ES-I3 (cell line): Measurements from ENCODE around the gene B3GALT5.
A peak's percentile ranks its signal among the peaks of the same experiment; 100 is the strongest.
"Not testable (repeated sequence)": the region's sequence is repeated elsewhere in the genome, so short reads cannot be mapped to it uniquely, and the experiment has no call there.

ENCODE experiments used
- H3K36me3 ChIP-seq: 2 replicates; pipeline ENCODE4 v1.6.1; 2013; ENCODE audit warnings: mild to moderate bottlenecking, low read length, control low read depth, moderate library complexity; ENCODE audit not compliant: insufficient read depth
- H3K4me1 ChIP-seq: 2 replicates; pipeline ENCODE4 v1.6.1; 2013; ENCODE audit warnings: mild to moderate bottlenecking, control low read depth, low read length; ENCODE audit not compliant: insufficient read depth
- H3K9ac ChIP-seq: 2 replicates; pipeline ENCODE4 v1.6.1; 2013; ENCODE audit warnings: low read depth, mild to moderate bottlenecking, low read length, moderate library complexity
- H3K9me3 ChIP-seq: 2 replicates; pipeline ENCODE4 v1.6.1; 2013; ENCODE audit warnings: mild to moderate bottlenecking, low read length, moderate library complexity; ENCODE audit not compliant: control insufficient read depth, insufficient read depth

The B3GALT5 gene, protein sequence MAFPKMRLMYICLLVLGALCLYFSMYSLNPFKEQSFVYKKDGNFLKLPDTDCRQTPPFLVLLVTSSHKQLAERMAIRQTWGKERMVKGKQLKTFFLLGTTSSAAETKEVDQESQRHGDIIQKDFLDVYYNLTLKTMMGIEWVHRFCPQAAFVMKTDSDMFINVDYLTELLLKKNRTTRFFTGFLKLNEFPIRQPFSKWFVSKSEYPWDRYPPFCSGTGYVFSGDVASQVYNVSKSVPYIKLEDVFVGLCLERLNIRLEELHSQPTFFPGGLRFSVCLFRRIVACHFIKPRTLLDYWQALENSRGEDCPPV

DNA sequence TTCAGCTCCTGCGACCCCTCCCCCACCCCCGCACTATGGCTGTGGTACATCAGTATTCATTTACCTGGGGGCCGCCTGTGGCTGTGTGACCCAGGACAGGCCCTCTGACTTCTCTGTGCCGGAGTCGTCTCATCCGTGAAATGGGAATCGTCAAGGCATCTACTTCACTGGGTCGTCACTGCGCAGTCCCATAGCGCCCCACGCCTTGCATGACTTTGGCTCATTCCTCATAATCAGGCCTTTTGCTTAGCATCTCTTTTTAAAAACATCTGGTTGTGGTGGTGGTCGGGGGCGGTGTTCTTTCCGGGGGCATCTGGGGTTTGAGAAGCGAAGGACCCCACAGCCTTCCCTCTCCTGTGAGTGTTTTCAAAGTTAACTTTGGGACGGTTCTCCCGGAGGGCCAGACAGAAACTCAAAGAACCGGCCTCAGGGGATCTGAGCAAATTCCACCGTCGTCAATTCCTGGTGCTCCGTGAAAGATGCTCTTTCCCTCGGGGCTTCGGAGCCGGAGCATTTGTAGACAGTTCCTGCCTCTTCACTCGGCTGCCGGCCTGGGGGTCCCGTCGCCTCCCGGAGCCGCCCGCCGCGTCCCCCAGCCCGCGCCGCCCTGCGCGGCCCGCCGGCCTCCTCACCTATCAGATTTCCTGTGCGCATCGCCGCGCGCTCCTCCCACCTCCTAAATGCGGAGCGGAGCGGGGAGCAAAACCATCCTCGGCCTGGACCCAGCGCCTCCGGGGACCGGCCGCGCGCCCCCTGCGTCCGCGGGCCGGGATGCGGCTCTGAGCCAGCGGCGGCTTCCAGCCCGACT is at the start of gene B3GALT5:
Gene B3GALT5, plus strand, starts transcription at position 708 of the 808 bp plus-strand sequence. CDS start 47,620 bp downstream, outside the sequence.
- H3K36me3 ChIP-seq = 0 out of 2 replicates have a peak, but pooled peaks cover 15% of the 10 kb centered on the region
- H3K4me1 ChIP-seq = peaks cover 14% of the 10 kb centered on the region
- peaks cover 7% of the 10 kb centered on the region; the same call in 1 of the 2 replicates for H3K9me3 ChIP-seq
- peak within 1 kb of the TSS; percentile 72 for H3K9ac ChIP-seq

DNA sequence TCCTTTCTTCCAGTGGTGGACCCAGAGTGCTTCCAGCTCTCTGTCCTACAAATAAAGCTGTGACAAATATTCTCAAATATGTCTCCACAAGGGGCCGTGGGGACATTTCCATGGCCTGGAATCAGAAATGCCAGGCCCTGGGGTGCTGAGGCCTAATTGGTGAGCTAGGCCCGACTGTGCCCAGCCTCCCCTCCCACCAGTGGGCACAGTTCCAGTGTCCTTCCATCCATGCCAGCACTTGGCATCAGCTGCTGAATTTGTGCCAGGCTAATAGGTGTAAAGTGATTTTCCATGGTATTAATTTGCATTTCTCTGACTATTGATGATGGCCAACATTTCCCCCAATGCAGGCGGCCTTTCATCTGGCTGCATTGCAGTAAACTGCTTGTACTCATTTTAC is 48.5 kb upstream of the B3GALT5 start:
- Histone ChIP-seq H3K9me3 (no peaks in the 10 kb centered on the region), H3K9ac (no peak overlapping the region), H3K4me1 (peaks cover 11% of the 10 kb centered on the region), H3K36me3 (no peaks in the 10 kb centered on the region)

DNA sequence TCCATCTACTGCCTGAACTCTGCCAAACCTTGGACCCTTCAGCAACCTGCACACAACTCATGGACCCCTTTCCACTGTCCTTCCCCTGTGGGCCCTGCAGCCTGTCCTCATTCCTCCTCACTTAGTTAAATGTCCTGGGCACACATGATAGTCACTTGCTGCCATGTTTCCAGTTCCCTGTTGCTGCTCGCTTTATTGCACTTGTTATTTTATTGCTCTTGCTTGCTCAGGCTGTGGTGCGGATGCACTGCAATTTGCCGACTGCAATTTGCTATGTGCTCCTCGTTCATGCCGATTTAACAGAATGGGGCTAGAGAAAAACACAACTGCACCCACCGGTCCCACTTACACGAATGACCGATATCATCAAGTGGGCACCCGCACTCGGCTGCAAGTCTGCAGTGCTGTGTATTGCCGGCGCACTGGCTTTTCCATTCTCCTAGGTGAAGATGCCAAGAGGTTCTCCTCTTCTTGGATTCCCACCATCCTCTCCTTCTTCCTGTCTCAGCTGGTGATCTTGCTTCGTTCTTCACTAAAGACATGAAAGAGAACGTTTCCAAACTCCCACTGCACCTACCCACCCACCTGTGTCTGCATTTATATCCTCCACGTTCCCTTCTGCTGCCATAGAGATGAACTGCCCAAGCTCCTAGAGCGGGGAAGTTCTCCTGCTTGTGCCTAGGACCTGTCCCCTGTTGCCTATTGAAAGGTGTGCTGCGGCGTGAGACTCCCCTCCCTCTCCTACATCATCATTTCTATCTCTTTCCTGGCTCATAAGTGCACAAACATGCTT is 45.4 kb upstream of the B3GALT5 start:
- H3K4me1 ChIP-seq = peaks cover 14% of the 10 kb centered on the region
- no peaks in the 10 kb centered on the region for H3K36me3 ChIP-seq

DNA sequence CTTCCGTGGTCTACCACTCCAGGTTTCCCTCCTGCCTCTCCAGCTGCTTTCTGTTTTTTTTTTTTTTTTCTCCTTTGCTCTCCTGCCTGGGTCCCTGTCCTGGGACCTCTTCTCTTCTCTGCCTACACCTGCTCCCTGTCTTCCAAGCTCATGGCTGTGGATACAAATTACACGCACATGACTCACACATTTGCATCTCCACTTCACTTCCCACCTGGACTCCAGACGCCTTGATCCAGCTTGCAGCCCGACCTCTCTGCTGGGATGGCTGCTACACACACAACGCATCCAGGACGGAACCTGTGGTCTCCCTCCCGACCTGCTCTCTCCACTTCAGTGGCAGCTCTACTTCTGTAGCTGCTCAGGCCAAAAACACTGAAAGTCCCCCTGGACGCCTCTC is 44.4 kb upstream of the B3GALT5 start:
- H3K36me3 ChIP-seq = no peaks in the 10 kb centered on the region
- peaks cover 14% of the 10 kb centered on the region for H3K4me1 ChIP-seq
- H3K9me3 ChIP-seq = no peaks in the 10 kb centered on the region; the same call in 1 of the 2 replicates
- H3K9ac ChIP-seq = no peak overlapping the region

More for the DNA sequence above, 45.4 kb upstream of the B3GALT5 start:
- no peak overlapping the region for H3K9ac ChIP-seq
- H3K9me3 ChIP-seq = no peaks in the 10 kb centered on the region

DNA sequence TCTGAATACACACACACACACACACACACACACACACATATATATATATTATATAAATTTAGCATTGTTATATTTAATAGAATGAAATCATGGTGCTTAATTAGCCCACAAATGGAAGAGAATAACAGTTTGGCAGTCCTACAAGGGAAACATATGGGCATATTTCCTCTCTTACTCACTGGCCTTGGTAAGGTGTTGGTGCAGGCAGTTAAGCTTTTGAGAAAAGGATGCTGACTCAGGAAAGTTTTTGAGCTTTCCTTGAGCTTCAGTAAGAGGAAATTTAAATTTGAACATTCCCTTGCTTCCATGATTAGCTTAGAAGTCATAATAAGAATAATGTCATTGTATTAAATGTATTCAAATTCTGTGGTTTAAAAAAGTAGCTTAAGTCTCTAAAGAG is 37.0 kb upstream of the B3GALT5 start:
- Histone ChIP-seq H3K36me3 (no peaks in the 10 kb centered on the region; the same call in 1 of the 2 replicates), H3K4me1 (peaks cover 12% of the 10 kb centered on the region; the same call in 1 of the 2 replicates), H3K9me3 (no peaks in the 10 kb centered on the region; the same call in 1 of the 2 replicates), H3K9ac (no peak overlapping the region)

DNA sequence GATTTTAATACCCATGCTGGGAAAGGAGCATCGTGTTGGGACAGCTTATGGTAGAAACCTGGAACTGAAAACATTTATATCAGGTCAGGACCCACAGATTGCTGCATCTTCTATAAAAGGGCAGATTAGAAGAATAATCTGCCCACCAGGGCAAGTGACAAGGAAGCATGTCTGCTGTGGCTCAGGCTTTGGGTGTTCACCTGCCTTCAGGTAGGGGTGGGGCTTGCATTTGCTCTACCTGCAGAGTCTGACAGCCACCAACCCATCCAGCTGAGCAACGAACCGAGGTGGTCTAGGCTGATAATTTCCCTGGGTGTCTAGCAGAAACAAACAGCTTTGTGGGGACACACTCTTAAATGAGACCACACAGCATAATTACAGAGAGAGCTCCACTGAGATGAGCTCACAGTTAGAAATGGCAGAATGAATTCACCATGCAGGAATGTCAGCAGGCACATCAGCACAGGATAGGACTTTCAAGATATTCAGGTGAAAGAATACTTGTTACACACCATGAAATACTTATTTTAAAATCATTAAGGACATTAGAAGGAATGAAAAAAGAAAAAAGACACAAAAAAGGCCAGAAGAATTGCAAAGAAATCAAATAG is 36.1 kb upstream of the B3GALT5 start:
- Histone ChIP-seq H3K4me1 (peaks cover 12% of the 10 kb centered on the region; the same call in 1 of the 2 replicates), H3K36me3 (no peaks in the 10 kb centered on the region; the same call in 1 of the 2 replicates), H3K9ac (no peak overlapping the region), H3K9me3 (no peaks in the 10 kb centered on the region; the same call in 1 of the 2 replicates)

DNA sequence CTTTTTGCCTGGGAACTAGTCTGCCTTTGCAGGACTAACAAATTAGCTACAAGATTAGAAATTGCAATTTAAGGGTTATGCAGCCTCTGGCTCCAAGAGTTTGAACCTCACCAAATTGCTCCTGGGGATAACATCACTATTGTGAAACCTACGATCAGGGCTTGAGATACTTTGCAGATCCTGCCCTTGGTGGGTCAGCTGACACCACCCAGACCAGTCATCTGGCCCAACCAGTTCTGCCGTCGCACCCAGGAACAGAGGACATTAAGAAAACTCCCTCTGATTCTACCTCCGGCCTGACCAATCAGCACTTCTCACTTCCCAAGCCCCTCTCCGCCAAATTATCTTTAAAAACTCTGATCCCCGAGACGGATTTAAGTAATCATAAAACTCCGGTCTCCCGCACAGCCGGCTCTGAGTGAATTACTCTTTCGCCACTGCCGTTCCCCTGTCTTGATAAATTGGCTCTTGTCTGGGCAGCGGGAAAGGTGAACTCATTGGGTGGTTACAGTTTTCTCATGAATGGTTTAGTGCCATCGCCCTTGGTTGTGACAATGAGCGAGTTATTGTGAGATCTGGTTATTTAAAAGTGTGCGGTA is 32.9 kb upstream of the B3GALT5 start:
- H3K36me3 ChIP-seq = no peaks in the 10 kb centered on the region; the same call in 1 of the 2 replicates
- no peaks in the 10 kb centered on the region for H3K9me3 ChIP-seq
- H3K4me1 ChIP-seq = peaks cover 12% of the 10 kb centered on the region; the same call in 1 of the 2 replicates
- no peak overlapping the region for H3K9ac ChIP-seq

DNA sequence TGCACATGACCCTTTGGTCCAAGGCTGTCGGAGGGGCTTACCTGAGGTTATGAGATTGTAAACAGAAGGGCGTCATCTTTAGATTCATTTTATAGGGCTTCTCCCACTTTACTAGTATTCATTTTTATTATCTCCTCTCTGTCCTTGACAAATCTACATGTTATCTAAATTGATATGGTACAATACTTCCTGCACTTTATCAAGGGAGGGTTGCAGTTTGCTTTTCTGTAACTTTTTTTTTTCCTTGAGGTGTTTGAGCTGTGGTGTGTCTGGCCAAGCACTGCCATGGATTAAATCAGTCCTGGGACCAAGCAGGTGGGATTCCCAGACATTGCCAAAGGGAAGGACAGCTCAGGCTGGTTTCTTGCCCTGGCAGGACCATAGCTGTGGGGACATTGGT is 32.0 kb upstream of the B3GALT5 start:
- Histone ChIP-seq H3K36me3 (no peaks in the 10 kb centered on the region; the same call in 1 of the 2 replicates), H3K9ac (no peak overlapping the region)

DNA sequence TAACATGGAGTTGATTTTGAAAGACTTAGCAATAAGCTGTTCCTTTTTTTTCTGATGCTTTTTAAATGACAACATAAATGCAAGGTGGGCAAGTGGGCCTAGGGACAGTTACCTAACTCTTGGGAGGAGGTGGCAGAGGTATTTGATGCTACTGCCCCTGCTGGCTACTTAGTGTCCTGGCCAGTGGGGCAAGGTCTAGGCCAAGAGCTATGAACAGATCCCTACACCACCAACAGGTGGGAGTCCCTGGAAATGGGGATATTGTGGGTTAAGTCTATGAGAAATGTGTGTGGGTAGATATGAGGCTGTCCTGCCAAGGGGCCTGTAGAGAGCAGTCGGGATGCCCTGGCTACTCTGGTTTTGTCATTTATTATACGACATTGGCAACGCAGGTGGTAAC is 31.3 kb upstream of the B3GALT5 start:
- Histone ChIP-seq H3K36me3 (no peaks in the 10 kb centered on the region; the same call in 1 of the 2 replicates), H3K9ac (no peak overlapping the region), H3K4me1 (peaks cover 9% of the 10 kb centered on the region; the same call in 1 of the 2 replicates), H3K9me3 (no peaks in the 10 kb centered on the region)

More for the DNA sequence above, 32.0 kb upstream of the B3GALT5 start:
- no peaks in the 10 kb centered on the region for H3K9me3 ChIP-seq
- H3K4me1 ChIP-seq = peaks cover 12% of the 10 kb centered on the region; the same call in 1 of the 2 replicates

DNA sequence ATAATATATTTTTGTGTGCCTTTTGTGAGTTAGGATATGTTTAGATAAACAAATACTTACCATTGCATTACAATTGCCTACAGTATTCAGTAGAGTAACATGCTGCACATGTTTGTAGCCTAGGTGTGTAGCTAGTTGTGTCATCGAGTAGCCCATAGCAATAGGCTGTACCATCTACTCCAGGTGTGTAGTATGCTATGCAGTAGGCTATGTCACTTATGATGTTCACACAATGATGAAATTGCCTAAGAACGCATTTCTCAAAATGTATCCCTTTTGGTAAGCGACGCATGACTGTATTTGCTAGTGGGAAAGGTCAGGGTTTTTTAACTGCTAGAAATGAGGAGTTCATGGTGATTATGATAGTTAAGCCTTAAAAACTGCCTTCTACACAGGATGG is 30.0 kb upstream of the B3GALT5 start:
- Histone ChIP-seq H3K36me3 (no peaks in the 10 kb centered on the region; the same call in 1 of the 2 replicates), H3K4me1 (no peaks in the 10 kb centered on the region), H3K9me3 (peaks cover 6% of the 10 kb centered on the region; the same call in 1 of the 2 replicates), H3K9ac (no peak overlapping the region)

DNA sequence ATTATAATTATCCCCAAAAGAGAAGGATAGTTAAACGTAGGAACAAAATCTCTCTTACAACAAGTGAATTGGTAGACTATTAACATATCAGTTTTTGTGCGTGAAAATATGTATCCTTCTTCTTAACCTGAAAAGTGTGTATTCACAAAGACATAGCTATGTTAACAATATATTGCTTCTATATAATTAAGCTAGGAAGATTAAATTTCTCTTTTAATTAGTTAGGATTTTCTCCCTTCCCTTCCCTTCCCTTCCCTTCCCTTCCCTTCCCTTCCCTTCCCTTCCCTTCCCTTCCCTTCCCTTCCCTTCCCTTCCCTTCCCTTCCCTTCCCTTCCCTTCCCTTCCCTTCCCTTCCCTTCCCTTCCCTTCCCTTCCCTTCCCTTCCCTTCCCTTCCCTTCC is 29.2 kb upstream of the B3GALT5 start:
- peaks cover 14% of the 10 kb centered on the region for H3K9me3 ChIP-seq
- H3K9ac ChIP-seq, H3K4me1 ChIP-seq, H3K36me3 ChIP-seq: not testable (repeated sequence)

DNA sequence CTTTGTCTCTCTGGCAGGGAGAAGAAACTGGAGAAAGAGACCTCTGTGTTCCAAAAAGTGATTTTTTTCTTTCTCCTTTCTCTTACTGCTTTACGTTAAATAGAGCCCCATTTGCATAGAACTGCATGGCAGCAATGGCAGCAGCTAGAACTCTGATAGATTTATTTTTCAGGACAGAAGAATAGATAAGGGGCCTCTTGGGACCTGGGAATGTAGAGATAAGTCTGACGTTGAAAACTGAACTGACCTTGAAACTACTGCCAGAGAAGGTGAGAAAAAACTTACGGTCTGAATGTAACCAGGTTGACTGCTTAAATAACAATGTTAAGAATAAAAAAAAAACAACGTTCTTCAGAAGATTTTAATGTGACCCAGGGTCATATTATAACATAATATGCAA is 25.4 kb upstream of the B3GALT5 start:
- Histone ChIP-seq H3K36me3 (no peaks in the 10 kb centered on the region), H3K9ac (no peak overlapping the region), H3K4me1 (no peaks in the 10 kb centered on the region), H3K9me3 (peaks cover 19% of the 10 kb centered on the region)

DNA sequence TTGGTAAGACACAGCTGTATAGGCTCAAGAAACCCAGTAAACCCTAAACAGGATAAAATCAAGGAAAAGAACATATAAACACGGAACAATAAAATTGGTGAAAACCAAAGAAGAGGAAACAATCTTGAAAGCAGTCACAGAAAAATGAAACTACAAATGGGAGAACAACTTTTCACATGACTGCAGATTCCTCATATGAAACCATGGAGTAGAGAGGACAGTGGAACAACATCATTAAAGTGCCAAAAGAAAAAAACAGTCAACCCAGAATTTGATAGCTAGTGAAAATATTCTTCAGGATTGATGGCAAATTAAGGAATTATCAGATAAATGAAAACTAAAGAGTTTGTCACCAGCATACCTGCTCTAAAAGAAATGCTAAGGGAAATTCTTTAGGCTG is 23.9 kb upstream of the B3GALT5 start:
- no peak overlapping the region for H3K9ac ChIP-seq
- peaks cover 19% of the 10 kb centered on the region for H3K9me3 ChIP-seq
- no peaks in the 10 kb centered on the region for H3K36me3 ChIP-seq

More for the DNA sequence above, 23.9 kb upstream of the B3GALT5 start:
- no peaks in the 10 kb centered on the region for H3K4me1 ChIP-seq
